Activated B cell treated with CpG ODN at 0.5 μM for 24 hours (primary cell): Measurements from ENCODE around the gene PDZK1. TPM values are rescaled to one million over a fixed set of nuclear protein-coding genes. Genes with fewer than 3 reads are reported as not detected.
"Not testable (repeated sequence)": the region's sequence is repeated elsewhere in the genome, so short reads cannot be mapped to it uniquely, and the experiment has no call there.

ENCODE experiments used
- ATAC-seq: fragments of 200-7000 bp; cut with Tn5 transposase; one replicate; pipeline ENCODE4 v1.10.0; 2021; ENCODE audit warnings: low read depth, mild to moderate bottlenecking, moderate library complexity
- CTCF ChIA-PET: fragments of 350-600 bp; sonication (Branson Sonifier 250); formaldehyde crosslinking; loops from one replicate; lab custom pipeline; 2021; ENCODE audit warnings: antibody characterized with exemption; lab: Charles Lee
- POLR2A ChIA-PET: fragments of 350-600 bp; sonication (Branson Sonifier 250); formaldehyde crosslinking; loops from one replicate; lab custom pipeline; 2021; ENCODE audit warnings: antibody characterized with exemption; lab: Charles Lee
- DNase-seq: peaks from one replicate; pipeline ENCODE4 v3.0.0; 2022
- H3K27ac Mint-ChIP-seq: one replicate; pipeline ENCODE4 v1.8.0; 2020; ENCODE audit warnings: mixed read lengths
- H3K27me3 Mint-ChIP-seq: one replicate; pipeline ENCODE4 v1.8.0; 2021; ENCODE audit warnings: mixed read lengths
- H3K36me3 Mint-ChIP-seq: one replicate; pipeline ENCODE4 v1.8.0; 2021; ENCODE audit warnings: low read depth, mixed read lengths
- H3K4me1 Mint-ChIP-seq: one replicate; pipeline ENCODE4 v1.8.0; 2021; ENCODE audit warnings: mixed read lengths
- H3K4me3 Mint-ChIP-seq: one replicate; pipeline ENCODE4 v1.8.0; 2020; ENCODE audit warnings: mild to moderate bottlenecking, mixed read lengths
- H3K9me3 Mint-ChIP-seq: one replicate; pipeline ENCODE4 v1.8.0; 2020; ENCODE audit warnings: mixed read lengths
- intact Hi-C: fragments of 100-400 bp; cut with micrococcal nuclease; formaldehyde crosslinking; loops from one replicate; pipeline ENCODE4 v1.15.1; 2024
- total RNA-seq: library from RNA; stranded (reverse); gene quantifications from 2 replicates; pipeline ENCODE4 v1.2.3, GENCODE V29; 2022

Gene PDZK1
- total RNA-seq, 1 donor from 2014 or later, result 0.13 TPM

DNA sequence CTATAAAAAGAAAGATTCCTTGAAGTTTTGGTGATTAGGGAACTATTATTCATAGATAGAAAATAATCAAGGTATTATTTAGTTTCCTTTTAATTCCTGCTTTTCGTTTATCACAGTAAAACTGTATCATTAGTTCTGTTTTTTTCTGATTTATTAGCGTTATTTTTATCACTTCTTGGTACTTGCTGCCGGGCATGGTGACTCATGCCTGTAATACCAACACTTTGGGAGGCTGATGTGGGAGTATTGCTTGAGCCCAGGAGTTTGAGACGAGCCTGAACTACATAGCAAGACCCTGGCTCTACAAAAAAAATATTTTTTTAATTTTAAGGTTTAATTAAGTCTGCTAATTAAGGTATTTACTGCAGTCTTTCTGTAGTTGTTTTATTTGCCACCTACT lies 42.2 kb downstream of the PDZK1 start:
- CTCF ChIA-PET, ATAC-seq, DNase-seq: not testable (repeated sequence)

DNA sequence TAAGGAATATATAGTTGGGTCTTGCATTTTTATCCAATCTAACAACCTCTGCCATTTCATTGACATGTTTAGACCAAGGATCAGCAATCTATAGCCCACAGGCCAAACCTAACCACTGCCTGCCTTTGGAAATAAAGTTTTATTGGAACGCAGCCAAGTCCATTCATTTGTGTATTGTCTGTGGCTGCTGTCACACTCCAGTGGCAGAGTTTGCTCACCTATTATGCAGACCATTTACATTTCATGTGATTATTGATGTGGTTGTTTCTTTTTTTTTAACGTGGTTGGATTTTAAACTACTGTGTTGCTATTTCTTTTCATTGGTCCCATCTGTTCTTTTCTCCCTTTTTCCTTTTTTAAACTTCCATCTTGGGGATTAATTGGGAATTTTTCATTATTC lies 44.7 kb downstream of the PDZK1 start:
- ATAC-seq, intact Hi-C loops, H3K4me3 Mint-ChIP-seq, H3K9me3 Mint-ChIP-seq, DNase-seq, POLR2A ChIA-PET, H3K27me3 Mint-ChIP-seq, H3K27ac Mint-ChIP-seq, CTCF ChIA-PET, H3K4me1 Mint-ChIP-seq: not testable (repeated sequence)
- peaks cover 15% of the 10 kb centered on the region for H3K36me3 Mint-ChIP-seq

More for the DNA sequence above, 42.2 kb downstream of the PDZK1 start:
- H3K27me3 Mint-ChIP-seq, POLR2A ChIA-PET, H3K4me3 Mint-ChIP-seq, H3K27ac Mint-ChIP-seq, H3K9me3 Mint-ChIP-seq, intact Hi-C loops, H3K4me1 Mint-ChIP-seq: not testable (repeated sequence)
- H3K36me3 Mint-ChIP-seq, result peaks cover 13% of the 10 kb centered on the region

DNA sequence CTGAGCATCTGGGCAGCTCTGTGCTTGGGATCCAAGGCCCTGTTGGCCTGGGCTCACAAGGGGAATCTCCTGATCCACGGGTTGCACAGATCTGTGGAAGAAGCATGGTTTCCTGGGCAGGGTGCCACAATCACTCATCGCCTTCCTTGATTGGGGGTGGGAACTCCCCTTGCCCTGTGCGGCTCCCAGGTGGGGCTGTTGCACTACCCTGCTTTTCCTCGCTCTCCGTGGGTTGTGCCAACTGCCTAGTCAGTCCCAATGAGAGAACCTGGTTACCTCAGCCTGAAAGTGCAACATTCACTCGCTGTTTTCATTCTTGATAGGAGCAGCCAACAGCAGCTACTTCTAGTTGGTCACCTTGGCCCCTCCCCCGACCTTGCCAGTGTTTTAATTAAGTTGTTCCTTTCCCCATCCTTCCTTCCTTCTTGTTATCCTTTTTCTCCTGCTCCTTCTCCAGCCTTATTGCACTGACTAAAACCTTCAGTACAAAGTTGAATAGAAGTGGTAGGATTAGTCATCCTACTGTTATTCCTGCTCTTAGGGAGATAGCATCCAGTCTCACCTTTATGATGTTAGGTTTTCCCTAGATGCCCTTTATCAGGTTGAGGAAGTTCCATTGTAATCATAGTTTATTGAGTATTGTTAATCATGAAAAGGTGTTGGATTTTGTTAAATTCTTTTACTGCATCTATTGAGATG lies 50.8 kb downstream of the PDZK1 start:
- H3K27ac Mint-ChIP-seq, H3K27me3 Mint-ChIP-seq, DNase-seq, POLR2A ChIA-PET, ATAC-seq, H3K4me1 Mint-ChIP-seq, intact Hi-C loops, H3K4me3 Mint-ChIP-seq, H3K9me3 Mint-ChIP-seq, CTCF ChIA-PET: not testable (repeated sequence)
- H3K36me3 Mint-ChIP-seq, result peaks cover 15% of the 10 kb centered on the region

DNA sequence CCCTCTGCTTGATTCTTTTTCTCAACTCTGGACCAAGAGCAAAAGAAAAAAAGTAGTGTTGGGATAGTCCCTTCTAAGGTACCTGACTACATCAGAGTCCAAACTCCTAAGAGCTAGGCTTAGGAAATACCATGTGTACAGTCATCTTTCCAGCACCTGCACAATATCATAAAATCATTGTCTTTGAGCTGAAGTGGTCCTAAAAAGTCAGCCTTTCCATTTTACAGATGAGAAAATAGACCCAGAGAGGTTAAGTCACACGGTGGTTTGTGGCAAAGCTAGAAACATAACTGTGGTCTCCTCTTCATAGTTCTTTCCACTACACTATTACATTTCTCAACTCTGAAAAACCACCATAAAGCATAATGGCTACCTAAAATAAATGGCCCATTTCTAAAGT lies 63.2 kb downstream of the PDZK1 start:
- H3K27ac Mint-ChIP-seq, DNase-seq, H3K36me3 Mint-ChIP-seq, H3K4me3 Mint-ChIP-seq, POLR2A ChIA-PET, CTCF ChIA-PET, ATAC-seq, H3K9me3 Mint-ChIP-seq, H3K4me1 Mint-ChIP-seq, H3K27me3 Mint-ChIP-seq, intact Hi-C loops: not testable (repeated sequence)

DNA sequence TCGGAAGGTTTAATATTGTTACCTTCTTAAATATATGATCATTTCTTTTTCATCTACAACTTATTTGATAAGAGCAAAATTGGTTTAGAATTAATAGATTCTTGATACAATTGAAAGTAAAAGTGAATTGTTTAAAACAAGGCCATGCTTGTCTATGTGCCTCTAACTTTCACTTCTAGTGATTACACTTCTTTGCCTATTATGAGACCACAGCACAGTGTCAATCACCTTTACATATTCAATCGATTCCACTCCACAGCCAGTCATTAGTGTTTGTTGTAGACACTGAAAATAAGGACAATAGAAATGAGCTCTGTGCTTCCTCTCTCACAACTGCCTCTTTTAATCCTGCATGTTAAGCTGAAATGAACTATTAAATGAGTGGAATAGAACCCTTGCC lies 65.3 kb downstream of the PDZK1 start:
- ATAC-seq, POLR2A ChIA-PET, H3K27ac Mint-ChIP-seq, H3K36me3 Mint-ChIP-seq, CTCF ChIA-PET, H3K4me1 Mint-ChIP-seq, H3K27me3 Mint-ChIP-seq, DNase-seq, H3K9me3 Mint-ChIP-seq, intact Hi-C loops, H3K4me3 Mint-ChIP-seq: not testable (repeated sequence)

DNA sequence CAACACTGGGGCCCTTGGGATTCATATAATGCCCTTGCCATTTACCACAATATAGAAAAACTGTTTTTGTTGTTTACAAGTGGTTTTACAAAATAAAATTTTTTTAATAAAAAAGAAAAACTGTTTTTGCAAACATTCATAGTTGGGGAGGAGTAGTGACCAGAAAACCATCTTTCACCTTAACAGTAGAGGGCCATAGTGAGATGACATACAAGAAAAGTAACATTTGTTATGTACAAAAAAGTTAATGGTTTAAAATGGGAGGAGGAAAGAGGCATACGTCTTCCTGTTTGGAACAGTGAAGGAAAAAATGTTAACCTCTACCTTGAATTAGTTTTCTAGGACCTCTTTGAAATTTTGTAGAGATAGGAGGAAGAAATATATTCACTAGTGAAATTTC lies 70.9 kb downstream of the PDZK1 start:
- CTCF ChIA-PET, H3K27ac Mint-ChIP-seq, H3K4me1 Mint-ChIP-seq, H3K9me3 Mint-ChIP-seq, ATAC-seq, POLR2A ChIA-PET, intact Hi-C loops, H3K36me3 Mint-ChIP-seq, H3K27me3 Mint-ChIP-seq, H3K4me3 Mint-ChIP-seq, DNase-seq: not testable (repeated sequence)

DNA sequence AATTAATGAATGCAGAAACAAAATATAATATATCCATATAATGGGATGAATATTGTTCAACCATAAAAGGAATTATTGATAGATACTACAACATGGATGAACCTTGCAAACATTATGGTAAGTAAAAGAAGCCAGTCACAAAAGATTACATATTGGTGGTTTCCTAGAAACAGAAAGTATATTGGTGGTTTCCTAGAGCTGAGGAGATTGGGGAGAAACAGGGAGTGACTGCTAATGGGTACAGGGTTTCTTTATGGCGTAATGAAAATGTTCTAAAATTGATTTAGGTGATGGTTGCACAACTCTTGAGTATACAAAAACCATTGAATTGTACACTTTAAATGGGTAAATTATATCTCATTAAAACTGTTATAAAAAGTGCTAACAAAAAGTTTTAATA lies 85.0 kb downstream of the PDZK1 start:
- CTCF ChIA-PET, ATAC-seq, H3K9me3 Mint-ChIP-seq: not testable (repeated sequence)

More for the DNA sequence above, 85.0 kb downstream of the PDZK1 start:
- intact Hi-C loops, H3K27me3 Mint-ChIP-seq, H3K4me3 Mint-ChIP-seq, H3K4me1 Mint-ChIP-seq, H3K27ac Mint-ChIP-seq, DNase-seq, POLR2A ChIA-PET, H3K36me3 Mint-ChIP-seq: not testable (repeated sequence)

Other genes with a start within 250 kb of the PDZK1 start
- 29.7 and 32.1 TPM in 2 replicates for gene GPR89A, start 99.4 kb downstream of the PDZK1 start, total RNA-seq
- gene CD160, start 12.1 kb upstream of the PDZK1 start, total RNA-seq, result not detected in 2 replicates
- gene RNF115, start 116.7 kb upstream of the PDZK1 start, total RNA-seq, result 15.3 and 19.7 TPM in 2 replicates
- 43.7 and 51.2 TPM in 2 replicates for gene POLR3C, start 116.8 kb upstream of the PDZK1 start, total RNA-seq
- gene NUDT17, start 138.3 kb upstream of the PDZK1 start, total RNA-seq, result 2.9 and 5.4 TPM in 2 replicates
- 29.0 and 30.9 TPM in 2 replicates for gene PIAS3, start 151.7 kb upstream of the PDZK1 start, total RNA-seq
- not detected in 2 replicates for gene ANKRD35, start 178.5 kb upstream of the PDZK1 start, total RNA-seq
- 2.7 and 3.7 TPM in 2 replicates for gene ITGA10, start 202.7 kb upstream of the PDZK1 start, total RNA-seq
- gene PEX11B, start 211.3 kb upstream of the PDZK1 start, total RNA-seq, result 42.7 and 47.7 TPM in 2 replicates
- 178 and 201 TPM in 2 replicates for gene RBM8A, start 220.1 kb upstream of the PDZK1 start, total RNA-seq